Breast epithelium (tissue), 3 donors: ENCODE data around the gene TCP10L.

Experiments
- CTCF ChIP-seq, 3 donors: fragments of 450-650 bp; IDR thresholded peaks; one replicate each; pipeline ENCODE4 v1.5.1; 2016 to 2017; ENCODE audit warnings: antibody characterized with exemption in 3 of 3, mild to moderate bottlenecking in 3 of 3, moderate library complexity in 3 of 3
- POLR2A ChIP-seq: fragments of 450-650 bp; IDR thresholded peaks from one replicate; pipeline ENCODE4 v1.6.1; 2016; ENCODE audit warnings: antibody characterized with exemption, mild to moderate bottlenecking, moderate library complexity
- POLR2AphosphoS5 ChIP-seq, 3 donors: sonication (generic); formaldehyde crosslinking; IDR thresholded peaks; one replicate each; pipeline ENCODE4 v1.6.1; 2017; ENCODE audit warnings: antibody characterized with exemption in 3 of 3

- TF ChIP-seq CTCF (IDR thresholded peaks at IDR 0.05) (no peak), POLR2AphosphoS5 (IDR thresholded peaks at IDR 0.05) (no peak), POLR2A (no peak)
Observed at GRCh38 chr21:32538147-32538792, 47.1 kb downstream of the TCP10L start.
